Measurements from ENCODE around the gene PTPRN. TPM values are rescaled to one million over a fixed set of nuclear protein-coding genes. Genes with fewer than 3 reads are reported as not detected.

Gene PTPRN
- total RNA-seq, 2 donors from 2014 or later, result 0.09 to 6.6 TPM

DNA sequence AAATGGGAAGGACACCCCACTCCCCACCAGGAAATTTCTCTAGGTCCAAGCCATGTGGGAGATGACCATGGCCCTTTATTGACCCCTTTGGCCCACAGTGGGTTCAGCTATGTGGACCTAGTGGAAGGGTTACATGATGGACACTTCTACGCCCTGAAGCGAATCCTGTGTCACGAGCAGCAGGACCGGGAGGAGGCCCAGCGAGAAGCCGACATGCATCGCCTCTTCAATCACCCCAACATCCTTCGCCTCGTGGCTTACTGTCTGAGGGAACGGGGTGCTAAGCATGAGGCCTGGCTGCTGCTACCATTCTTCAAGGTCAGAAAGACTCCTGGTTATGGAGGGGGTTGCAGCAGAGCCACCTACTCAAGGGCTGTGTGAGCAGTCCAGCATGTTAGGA is 62.6 kb downstream of the PTPRN start:
- Histone ChIP-seq H3K36me3 (no peaks in the 10 kb centered on the region), H3K27ac (peak overlapping the region; percentile 90 to 94), H3K9me3 (no peaks in the 10 kb centered on the region), H3K27me3 (replicated peaks; ENCODE audit: insufficient read depth) (no peaks in the 10 kb centered on the region), H3K4me3 (no peak overlapping the region), H3K4me1 (replicated peaks) (peaks cover 24% of the 10 kb centered on the region)
- WGBS, result 92% methylated on average over 10 of the region's 10 CpGs
- TF ChIP-seq, protein P1, sequence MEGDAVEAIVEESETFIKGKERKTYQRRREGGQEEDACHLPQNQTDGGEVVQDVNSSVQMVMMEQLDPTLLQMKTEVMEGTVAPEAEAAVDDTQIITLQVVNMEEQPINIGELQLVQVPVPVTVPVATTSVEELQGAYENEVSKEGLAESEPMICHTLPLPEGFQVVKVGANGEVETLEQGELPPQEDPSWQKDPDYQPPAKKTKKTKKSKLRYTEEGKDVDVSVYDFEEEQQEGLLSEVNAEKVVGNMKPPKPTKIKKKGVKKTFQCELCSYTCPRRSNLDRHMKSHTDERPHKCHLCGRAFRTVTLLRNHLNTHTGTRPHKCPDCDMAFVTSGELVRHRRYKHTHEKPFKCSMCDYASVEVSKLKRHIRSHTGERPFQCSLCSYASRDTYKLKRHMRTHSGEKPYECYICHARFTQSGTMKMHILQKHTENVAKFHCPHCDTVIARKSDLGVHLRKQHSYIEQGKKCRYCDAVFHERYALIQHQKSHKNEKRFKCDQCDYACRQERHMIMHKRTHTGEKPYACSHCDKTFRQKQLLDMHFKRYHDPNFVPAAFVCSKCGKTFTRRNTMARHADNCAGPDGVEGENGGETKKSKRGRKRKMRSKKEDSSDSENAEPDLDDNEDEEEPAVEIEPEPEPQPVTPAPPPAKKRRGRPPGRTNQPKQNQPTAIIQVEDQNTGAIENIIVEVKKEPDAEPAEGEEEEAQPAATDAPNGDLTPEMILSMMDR (IDR thresholded peaks at IDR 0.05), result no peak
- no peak for TF ChIP-seq POLR2AphosphoS5 (IDR thresholded peaks at IDR 0.05)
- no peak for TF ChIP-seq POLR2A (IDR thresholded peaks at IDR 0.05)
- intact Hi-C loops (cut with DNase I), result no loop called here
- no peak for DNase-seq (ENCODE audit: low spot score)

DNA sequence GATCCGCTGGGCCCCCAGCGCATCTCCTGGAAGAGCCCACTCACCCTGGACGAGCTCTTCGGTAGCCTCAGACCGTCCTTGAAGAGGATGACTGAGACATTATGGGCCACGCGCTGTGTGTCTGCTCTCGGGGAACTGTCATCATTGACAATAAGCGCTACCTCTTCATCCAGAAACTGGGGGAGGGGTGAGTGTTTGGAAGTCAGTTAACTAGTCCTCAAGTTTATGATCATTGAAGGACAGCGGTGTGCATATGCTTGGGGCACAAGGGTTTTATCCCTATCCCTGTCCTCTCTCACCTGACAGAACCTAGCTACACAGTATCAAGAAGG is 63.3 kb downstream of the PTPRN start:
- WGBS, result 10% methylated on average over 10 of the region's 10 CpGs
- peaks cover 24% of the 10 kb centered on the region for H3K4me1 ChIP-seq (replicated peaks)
- intact Hi-C loops (cut with DNase I), result no loop called here

DNA sequence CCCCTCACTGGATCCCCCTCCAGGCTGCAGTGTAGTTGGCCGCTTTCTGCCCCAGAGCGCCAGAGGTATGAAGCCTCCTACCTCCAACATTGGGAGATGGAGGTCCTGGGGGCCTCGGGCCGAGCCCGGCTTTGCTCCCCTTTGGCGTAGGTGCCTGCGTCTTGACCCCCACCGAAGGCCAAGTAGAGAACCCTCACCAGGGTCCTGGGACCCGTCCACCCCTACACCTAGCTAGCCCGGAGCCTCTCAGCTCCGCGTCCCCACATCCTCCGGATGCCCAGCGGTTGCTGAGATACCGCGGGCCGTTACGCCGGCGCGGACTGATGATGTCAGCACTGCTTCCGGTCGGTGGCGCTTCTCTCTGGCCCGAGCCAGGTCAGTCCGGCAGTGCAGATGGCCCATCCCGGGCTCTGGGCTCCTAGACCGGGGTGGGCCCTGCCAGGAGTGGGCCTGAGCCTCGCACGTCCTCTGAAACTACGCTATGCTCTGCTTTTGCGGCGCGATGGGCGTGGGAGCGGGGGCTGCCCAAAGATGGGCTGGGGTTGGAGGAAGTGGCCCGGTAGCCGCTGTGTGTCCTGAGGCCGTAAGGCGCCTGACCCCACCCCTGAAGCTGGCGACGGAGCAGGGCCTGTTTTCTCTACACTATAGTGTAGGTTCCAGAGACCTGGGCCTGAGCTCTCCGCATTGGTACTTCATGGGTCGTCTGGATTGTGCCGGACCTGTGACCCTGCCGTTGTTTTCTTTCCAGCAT is 63.9 kb downstream of the PTPRN start, which contains the start of the genes GLB1L and STK16:
Gene GLB1L, minus strand, starts transcription at position 297 of the 751 bp plus-strand sequence. CDS start 1,871 bp downstream, outside the sequence.
Gene STK16, plus strand, starts transcription at position 332 of the 751 bp plus-strand sequence. CDS start 521 bp downstream, outside the sequence.
- Histone ChIP-seq H3K36me3 (no peaks in the 10 kb centered on the region), H3K4me1 (replicated peaks) (peaks cover 20% of the 10 kb centered on the region), H3K27me3 (replicated peaks; ENCODE audit: insufficient read depth) (no peaks in the 10 kb centered on the region), H3K4me3 (peak within 1 kb of the TSS; percentile 74 to 77), H3K9me3 (no peaks in the 10 kb centered on the region), H3K27ac (peak within 1 kb of the TSS; percentile 90 to 94)
- intact Hi-C loops (cut with DNase I), result no loop called here
- TF ChIP-seq, protein P1 (IDR thresholded peaks at IDR 0.05), result peak in 2 of 4 experiments; percentile 10 to 33
- TF ChIP-seq POLR2A (IDR thresholded peaks at IDR 0.05) (peak; percentile 78), POLR2AphosphoS5 (IDR thresholded peaks at IDR 0.05) (peak; percentile 99)
- peak; percentile 88 for DNase-seq (ENCODE audit: low spot score)
- WGBS, result under 1% methylated on average over 27 of the region's 46 CpGs

More for the DNA sequence above, 63.3 kb downstream of the PTPRN start:
- H3K9me3 ChIP-seq, result no peaks in the 10 kb centered on the region
- H3K27me3 ChIP-seq (replicated peaks; ENCODE audit: insufficient read depth), result no peaks in the 10 kb centered on the region
- TF ChIP-seq, protein P1 (IDR thresholded peaks at IDR 0.05), result no peak
- TF ChIP-seq POLR2A (IDR thresholded peaks at IDR 0.05), result no peak
- TF ChIP-seq POLR2AphosphoS5 (IDR thresholded peaks at IDR 0.05), result no peak
- peak overlapping the region; percentile 74 to 77 for H3K4me3 ChIP-seq
- no peak for DNase-seq (ENCODE audit: low spot score)
- H3K36me3 ChIP-seq, result no peaks in the 10 kb centered on the region
- H3K27ac ChIP-seq, result peak overlapping the region; percentile 90 to 94

DNA sequence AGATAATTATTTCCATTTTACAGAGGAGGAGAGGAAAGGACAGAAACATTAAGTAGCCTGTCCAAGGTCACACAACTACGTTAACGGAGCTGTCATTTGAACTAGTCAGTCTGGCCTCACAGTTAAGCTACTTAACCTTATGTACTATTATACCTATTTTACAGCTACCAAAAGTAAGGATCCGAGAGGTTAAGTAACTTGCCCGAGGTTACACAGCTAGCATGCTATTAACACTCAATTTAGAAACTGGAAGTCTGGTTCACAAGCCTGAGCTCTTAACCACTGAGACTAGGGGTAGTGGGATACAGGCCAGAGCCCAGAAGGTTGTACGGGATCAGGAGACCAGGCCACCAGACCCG is 64.4 kb downstream of the PTPRN start:
- peaks cover 15% of the 10 kb centered on the region for H3K4me1 ChIP-seq (replicated peaks)
- no peaks in the 10 kb centered on the region for H3K9me3 ChIP-seq
- H3K36me3 ChIP-seq, result no peaks in the 10 kb centered on the region
- intact Hi-C loops (cut with DNase I), result no loop called here
- DNase-seq (ENCODE audit: low spot score), result no peak
- 37% methylated on average over 6 of the region's 6 CpGs for WGBS
- H3K4me3 ChIP-seq, result peak overlapping the region; percentile 74 to 77
- no peak for TF ChIP-seq POLR2A (IDR thresholded peaks at IDR 0.05)
- H3K27ac ChIP-seq, result peak overlapping the region; percentile 90 to 94
- no peaks in the 10 kb centered on the region for H3K27me3 ChIP-seq (replicated peaks; ENCODE audit: insufficient read depth)

DNA sequence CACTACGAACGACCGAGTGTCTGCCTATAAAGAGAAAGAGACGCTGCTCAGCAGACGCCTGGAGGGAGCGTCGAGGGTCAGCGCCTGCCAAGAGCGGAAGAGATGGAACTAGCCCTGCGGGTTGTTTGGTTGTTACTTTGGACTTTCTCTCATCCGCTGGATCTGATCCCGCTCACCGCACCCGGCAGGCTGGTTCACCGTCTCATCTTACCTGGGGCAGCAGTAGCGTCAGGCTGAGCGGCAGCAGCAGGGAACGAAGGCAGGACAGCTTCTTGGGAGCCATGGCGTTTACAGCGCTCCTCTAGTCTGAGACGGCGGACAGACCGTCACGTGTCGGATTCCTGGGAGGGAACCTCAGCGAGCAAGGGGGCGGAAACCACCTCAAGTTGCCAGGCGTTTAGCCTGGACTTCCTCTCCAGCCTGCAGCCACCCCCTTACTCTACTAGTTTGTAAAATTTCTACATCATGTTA is 65.9 kb downstream of the PTPRN start:
- Histone ChIP-seq H3K4me3 (peak overlapping the region in 1 of 2 donors; percentile 8), H3K27ac (no peak overlapping the region), H3K27me3 (replicated peaks; ENCODE audit: insufficient read depth) (no peaks in the 10 kb centered on the region), H3K9me3 (no peaks in the 10 kb centered on the region), H3K36me3 (no peaks in the 10 kb centered on the region), H3K4me1 (replicated peaks) (peaks cover 3% of the 10 kb centered on the region)
- TF ChIP-seq, protein P1 (IDR thresholded peaks at IDR 0.05), result no peak
- TF ChIP-seq POLR2A (IDR thresholded peaks at IDR 0.05) (peak; percentile 12), POLR2AphosphoS5 (IDR thresholded peaks at IDR 0.05) (no peak)
- DNase-seq (ENCODE audit: low spot score), result no peak
- intact Hi-C loops (cut with DNase I), result no loop called here
- WGBS, result 35% methylated on average over 28 of the region's 28 CpGs

MicroRNAs within 50 kb of the gene (microRNA counts, 767-probe panel; counts per million panel counts)
- microRNA hsa-miR-153, result 1,352 to 2,156 counts per million in 2 donors

Small RNAs within 50 kb of the gene (microRNA-seq; reads per million reads assigned to microRNA genes)
- gene MIR153-1, result not detected

Small RNAs within 50 kb of the gene (small RNA-seq; reads per million reads assigned to genes)
- gene AC053503.3 (0 reads per million in 2 donors), gene MIR153-1 (0 reads per million in 2 donors)

Other genes starting within 250 kb of the PTPRN start
- gene IHH, start 248.5 kb downstream of the PTPRN start, total RNA-seq, result 1 to 10 TPM; 3.2 to 9.6 TPM
- gene NHEJ1, start 148.6 kb downstream of the PTPRN start, total RNA-seq, result 10 to 100 TPM; 15.2 to 16.9 TPM
- 1 to 10 TPM; 2.3 to 2.9 TPM for gene SLC23A3, start 139.4 kb downstream of the PTPRN start, total RNA-seq
- 10 to 100 TPM; 53.6 to 60.1 TPM for gene CNPPD1, start 132.5 kb downstream of the PTPRN start, total RNA-seq
- gene RETREG2, start 131.1 kb downstream of the PTPRN start, total RNA-seq, result 100 to 1,000 TPM in 1 of 2 donors, 10 to 100 TPM in 1; 84.4 to 142 TPM
- gene ZFAND2B, start 102.6 kb downstream of the PTPRN start, total RNA-seq, result 10 to 100 TPM; 49.0 to 57.2 TPM
- 10 to 100 TPM; 31.9 to 32.1 TPM for gene ABCB6, start 90.4 kb downstream of the PTPRN start, total RNA-seq
- gene ATG9A, start 79.8 kb downstream of the PTPRN start, total RNA-seq, result 10 to 100 TPM; 38.8 to 78.8 TPM
- gene ANKZF1, start 79.6 kb downstream of the PTPRN start, total RNA-seq, result 10 to 100 TPM; 64.4 to 85.7 TPM
- 10 to 100 TPM; 23.1 to 25.0 TPM for gene GLB1L, start 64.0 kb downstream of the PTPRN start, total RNA-seq
- gene STK16, start 63.9 kb downstream of the PTPRN start, total RNA-seq, result 10 to 100 TPM; 20.5 to 26.1 TPM
- gene TUBA4B, start 56.2 kb downstream of the PTPRN start, total RNA-seq, result not detected
- 10 to 100 TPM; 43.5 to 51.2 TPM for gene TUBA4A, start 55.5 kb downstream of the PTPRN start, total RNA-seq
- 100 to 1,000 TPM; 155 to 163 TPM for gene DNAJB2, start 30.0 kb downstream of the PTPRN start, total RNA-seq
- not detected for gene RESP18, start 23.3 kb upstream of the PTPRN start, total RNA-seq
- gene DNPEP, start 78.5 kb upstream of the PTPRN start, total RNA-seq, result 10 to 100 TPM; 54.1 to 82.4 TPM
- gene DES, start 109.0 kb upstream of the PTPRN start, total RNA-seq, result 1,000 to 10,000 TPM; 1,584 to 1,742 TPM
- 10 to 100 TPM; 30.7 to 53.4 TPM for gene SPEG, start 125.4 kb upstream of the PTPRN start, total RNA-seq
- 10 to 100 TPM; 41.2 to 53.8 TPM for gene GMPPA, start 189.5 kb upstream of the PTPRN start, total RNA-seq
- gene ASIC4, start 205.1 kb upstream of the PTPRN start, total RNA-seq, result under 1 TPM; 0.09 to 0.45 TPM
- 100 to 1,000 TPM; 150 to 819 TPM for gene CHPF, start 234.4 kb upstream of the PTPRN start, total RNA-seq
- gene TMEM198, start 234.6 kb upstream of the PTPRN start, total RNA-seq, result 10 to 100 TPM in 1 of 2 donors, 1 to 10 TPM in 1; 5.7 to 11.5 TPM

Data from prostate gland (tissue), 2 donors.